ENCODE measurements around the gene REV3L.

GRCh38 chr6:111444794-111445193, 38.2 kb downstream of the REV3L start:
- TF ChIP-seq POLR2A (IDR thresholded peaks at IDR 0.05; ENCODE audit: extremely low read depth, insufficient read length) (no peak), CTCF (IDR thresholded peaks at IDR 0.05; ENCODE audit: low read depth, low read length) (no peak), MAX (IDR thresholded peaks at IDR 0.05; ENCODE audit: low read depth, low read length) (no peak), MYC (IDR thresholded peaks at IDR 0.05; ENCODE audit: low read depth, low read length) (no peak)
